Measurements from ENCODE around the gene ZNG1F. TPM values are rescaled to one million over a fixed set of nuclear protein-coding genes. Genes with fewer than 3 reads are reported as not detected.
"Not testable (repeated sequence)": the region's sequence is repeated elsewhere in the genome, so short reads cannot be mapped to it uniquely, and the experiment has no call there.

The ZNG1F gene
- total RNA-seq, 1 donor from 2014 or later = 3.3 TPM

- H3K4me1 ChIP-seq; H3K36me3 ChIP-seq; H3K9me3 ChIP-seq; H3K27me3 ChIP-seq; H3K27ac ChIP-seq; DNase-seq (ENCODE audit: low spot score in 2 of 2); H3K4me3 ChIP-seq; intact Hi-C loops (cut with DNase I): not testable (repeated sequence)
Observed at GRCh38 chr9:41109253-41109652, 79.9 kb downstream of the ZNG1F start.

GRCh38 chr9:41108816-41109215 is 80.3 kb downstream of the ZNG1F start:
- H3K36me3 ChIP-seq; H3K27me3 ChIP-seq; DNase-seq (ENCODE audit: low spot score in 2 of 2); H3K9me3 ChIP-seq; H3K27ac ChIP-seq; H3K4me3 ChIP-seq; H3K4me1 ChIP-seq; intact Hi-C loops (cut with DNase I): not testable (repeated sequence)

GRCh38 chr9:41106472-41107116 is 82.5 kb downstream of the ZNG1F start:
- H3K4me1 ChIP-seq; intact Hi-C loops (cut with DNase I); H3K27ac ChIP-seq; H3K4me3 ChIP-seq; H3K9me3 ChIP-seq; DNase-seq (ENCODE audit: low spot score in 2 of 2); H3K27me3 ChIP-seq; H3K36me3 ChIP-seq: not testable (repeated sequence)

- intact Hi-C loops (cut with DNase I); H3K36me3 ChIP-seq; H3K4me1 ChIP-seq; H3K27me3 ChIP-seq; DNase-seq (ENCODE audit: low spot score in 2 of 2); H3K27ac ChIP-seq; H3K9me3 ChIP-seq; H3K4me3 ChIP-seq: not testable (repeated sequence)
Observed at GRCh38 chr9:41105557-41106253, 83.4 kb downstream of the ZNG1F start.

GRCh38 chr9:41104542-41104941 is 84.6 kb downstream of the ZNG1F start:
- H3K4me1 ChIP-seq; H3K4me3 ChIP-seq; DNase-seq (ENCODE audit: low spot score in 2 of 2); intact Hi-C loops (cut with DNase I); H3K27me3 ChIP-seq; H3K9me3 ChIP-seq; H3K27ac ChIP-seq; H3K36me3 ChIP-seq: not testable (repeated sequence)

- H3K4me1 ChIP-seq; intact Hi-C loops (cut with DNase I); H3K36me3 ChIP-seq; H3K4me3 ChIP-seq; H3K27ac ChIP-seq; H3K27me3 ChIP-seq; H3K9me3 ChIP-seq; DNase-seq (ENCODE audit: low spot score in 2 of 2): not testable (repeated sequence)
Observed at GRCh38 chr9:41100508-41100907, 88.6 kb downstream of the ZNG1F start.

- H3K36me3 ChIP-seq; DNase-seq (ENCODE audit: low spot score in 2 of 2); H3K4me1 ChIP-seq; H3K27ac ChIP-seq; intact Hi-C loops (cut with DNase I); H3K4me3 ChIP-seq; H3K27me3 ChIP-seq; H3K9me3 ChIP-seq: not testable (repeated sequence)
Observed at GRCh38 chr9:41098759-41099158, 90.4 kb downstream of the ZNG1F start.

- DNase-seq (ENCODE audit: low spot score in 2 of 2); H3K27ac ChIP-seq; H3K4me1 ChIP-seq; H3K9me3 ChIP-seq; H3K27me3 ChIP-seq; H3K4me3 ChIP-seq; intact Hi-C loops (cut with DNase I); H3K36me3 ChIP-seq: not testable (repeated sequence)
Observed at GRCh38 chr9:41095060-41095459, 94.1 kb downstream of the ZNG1F start.

- H3K36me3 ChIP-seq; H3K27me3 ChIP-seq; H3K4me1 ChIP-seq; DNase-seq (ENCODE audit: low spot score in 2 of 2); H3K9me3 ChIP-seq; H3K4me3 ChIP-seq; H3K27ac ChIP-seq; intact Hi-C loops (cut with DNase I): not testable (repeated sequence)
Observed at GRCh38 chr9:41094010-41094773, 94.9 kb downstream of the ZNG1F start.

GRCh38 chr9:41090922-41091321 is 98.2 kb downstream of the ZNG1F start:
- DNase-seq (ENCODE audit: low spot score in 2 of 2); H3K27me3 ChIP-seq; H3K4me1 ChIP-seq; H3K36me3 ChIP-seq; intact Hi-C loops (cut with DNase I); H3K27ac ChIP-seq; H3K9me3 ChIP-seq; H3K4me3 ChIP-seq: not testable (repeated sequence)

- H3K27me3 ChIP-seq; H3K4me3 ChIP-seq; DNase-seq (ENCODE audit: low spot score in 2 of 2); H3K4me1 ChIP-seq; H3K9me3 ChIP-seq; H3K36me3 ChIP-seq; H3K27ac ChIP-seq; intact Hi-C loops (cut with DNase I): not testable (repeated sequence)
Observed at GRCh38 chr9:41090386-41090785, 98.7 kb downstream of the ZNG1F start.
